Transverse colon (tissue), 4 donors: ENCODE measurements around the gene PARP3. TPM values are rescaled to one million over a fixed set of nuclear protein-coding genes. Genes with fewer than 3 reads are reported as not detected.

ENCODE experiments used
- DNase-seq: peaks from one replicate; pipeline ENCODE4 v3.0.0-alpha.2; 2019
- H3K27ac ChIP-seq, 4 donors: fragments of 200-600 bp; sonication (generic); 2 replicates each; pipeline ENCODE4 v1.5.1; 2016 to 2018; ENCODE audit warnings: inconsistent platforms in 4 of 4
- H3K27me3 ChIP-seq: fragments of 200-600 bp; sonication (generic); 2 replicates; pipeline ENCODE4 v1.5.1; 2017; ENCODE audit warnings: inconsistent platforms
- H3K36me3 ChIP-seq, 4 donors: fragments of 200-600 bp; sonication (generic); 2 replicates each; pipeline ENCODE4 v1.5.1; 2017 to 2019; ENCODE audit warnings: inconsistent platforms in 4 of 4
- H3K4me1 ChIP-seq, 4 donors: fragments of 200-600 bp; sonication (generic); 2 replicates each; pipeline ENCODE4 v1.5.1; 2017 to 2020; ENCODE audit warnings: inconsistent platforms in 4 of 4
- H3K4me3 ChIP-seq, 4 donors: fragments of 200-600 bp; sonication (generic); 1 replicate in 1 of 4; 2 replicates in 3 of 4; pipeline versions ENCODE4 v1.5.1 to v1.6.1; 2017 to 2019; ENCODE audit warnings: inconsistent platforms in 4 of 4
- H3K9me3 ChIP-seq, 2 donors: fragments of 200-600 bp; sonication (generic); 2 replicates each; pipeline ENCODE4 v1.5.1; 2017 to 2019; ENCODE audit warnings: inconsistent platforms in 2 of 2
- EP300 ChIP-seq: sonication (generic); formaldehyde crosslinking; IDR thresholded peaks from one replicate; pipeline ENCODE4 v1.6.1; 2017; ENCODE audit warnings: antibody characterized with exemption, low read depth
- POLR2A ChIP-seq: fragments of 450-650 bp; IDR thresholded peaks from one replicate; pipeline ENCODE4 v1.6.1; 2016; ENCODE audit warnings: antibody characterized with exemption, mild to moderate bottlenecking, moderate library complexity
- POLR2AphosphoS5 ChIP-seq, 3 donors: sonication (generic); formaldehyde crosslinking; IDR thresholded peaks; one replicate each; pipeline ENCODE4 v1.6.1; 2016; ENCODE audit warnings: antibody characterized with exemption in 3 of 3
- WGBS, 2 donors: methylation state at CpG; one replicate each; pipeline ENCODE4 v1.1.5; 2018; ENCODE audit warnings: low coverage in 1 of 2; 5-methylcytosine and 5-hydroxymethylcytosine counted together
- in situ Hi-C, 4 donors: fragments of 200-750 bp; cut with MboI; loops; one replicate each; pipeline versions ENCODE4 v1.15.0 to v1.15.1; 2017; ENCODE audit warnings: low sequenced_read_pairs in 3 of 4, low pct_ligation_motif_present in 1 of 4, low pct_unique_long_range_greater_than_20kb in 1 of 4
- intact Hi-C: fragments of 100-400 bp; cut with DNase I; formaldehyde crosslinking; loops from one replicate; pipeline ENCODE4 v1.15.1; 2023; ENCODE audit warnings: low total_unique reads
- total RNA-seq, 4 donors: library from RNA; depleted of rRNA; stranded (reverse); fragments of >200 nt; gene quantifications; one replicate each; pipeline ENCODE4 v1.1.0, GENCODE V29; 2016
- TF ChIP-seq, protein P1 (sequence below), 5 experiments: fragments of 200-600 bp in 3 of 5; fragments of 450-650 bp in 2 of 5; sonication (generic) in 3 of 5; IDR thresholded peaks; 1 replicate in 2 of 5; 2 replicates in 3 of 5; pipeline ENCODE4 v1.5.1; 2016 to 2017; ENCODE audit warnings: antibody characterized with exemption in 5 of 5, inconsistent platforms in 3 of 5, mild to moderate bottlenecking in 2 of 5, moderate library complexity in 1 of 5

PARP3 gene
- total RNA-seq, 4 donors from 2014 or later: 18.3 to 64.7 (median 42.1) TPM

DNA sequence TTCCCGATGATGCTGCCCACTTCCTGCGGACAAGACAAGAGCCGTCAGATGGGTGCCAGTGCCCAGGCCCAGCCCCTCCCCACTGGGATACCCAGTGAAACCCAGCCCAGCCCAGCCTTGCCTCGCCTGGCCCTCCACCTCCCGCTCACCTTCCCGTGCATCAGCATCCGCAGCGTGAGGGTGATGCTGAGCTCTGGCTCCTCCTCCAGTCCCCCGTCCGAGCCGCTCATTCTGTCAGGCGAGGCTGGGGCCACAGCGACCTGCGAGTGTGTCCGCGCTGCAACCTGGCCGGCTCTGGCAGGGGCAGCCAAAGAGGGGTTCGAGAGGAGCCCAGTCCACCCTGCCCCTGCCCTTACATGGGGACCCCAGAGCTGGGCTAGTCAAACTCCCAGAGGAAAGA is 18.8 kb downstream of the PARP3 start:
- intact Hi-C loops: no loop called here
- in situ Hi-C loops: no loop called here
- Histone ChIP-seq H3K36me3 (no peaks in the 10 kb centered on the region), H3K27me3 (peaks cover 7% of the 10 kb centered on the region), H3K9me3 (no peaks in the 10 kb centered on the region), H3K27ac (no peak overlapping the region), H3K4me1 (peaks cover 0 to 19% (median 13%) of the 10 kb centered on the region in 4 donors), H3K4me3 (no peak overlapping the region)
- whole genome bisulfite sequencing, 2 donors: 95% methylated on average over 18 of the region's 18 CpGs; no CpG with 5 or more reads in 1 of the 2 donors
- TF ChIP-seq POLR2AphosphoS5 (IDR thresholded peaks at IDR 0.05) (no peak), EP300 (no peak), POLR2A (no peak)
- TF ChIP-seq, protein P1, sequence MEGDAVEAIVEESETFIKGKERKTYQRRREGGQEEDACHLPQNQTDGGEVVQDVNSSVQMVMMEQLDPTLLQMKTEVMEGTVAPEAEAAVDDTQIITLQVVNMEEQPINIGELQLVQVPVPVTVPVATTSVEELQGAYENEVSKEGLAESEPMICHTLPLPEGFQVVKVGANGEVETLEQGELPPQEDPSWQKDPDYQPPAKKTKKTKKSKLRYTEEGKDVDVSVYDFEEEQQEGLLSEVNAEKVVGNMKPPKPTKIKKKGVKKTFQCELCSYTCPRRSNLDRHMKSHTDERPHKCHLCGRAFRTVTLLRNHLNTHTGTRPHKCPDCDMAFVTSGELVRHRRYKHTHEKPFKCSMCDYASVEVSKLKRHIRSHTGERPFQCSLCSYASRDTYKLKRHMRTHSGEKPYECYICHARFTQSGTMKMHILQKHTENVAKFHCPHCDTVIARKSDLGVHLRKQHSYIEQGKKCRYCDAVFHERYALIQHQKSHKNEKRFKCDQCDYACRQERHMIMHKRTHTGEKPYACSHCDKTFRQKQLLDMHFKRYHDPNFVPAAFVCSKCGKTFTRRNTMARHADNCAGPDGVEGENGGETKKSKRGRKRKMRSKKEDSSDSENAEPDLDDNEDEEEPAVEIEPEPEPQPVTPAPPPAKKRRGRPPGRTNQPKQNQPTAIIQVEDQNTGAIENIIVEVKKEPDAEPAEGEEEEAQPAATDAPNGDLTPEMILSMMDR (IDR thresholded peaks at IDR 0.05): no peak
- no peak for DNase-seq

DNA sequence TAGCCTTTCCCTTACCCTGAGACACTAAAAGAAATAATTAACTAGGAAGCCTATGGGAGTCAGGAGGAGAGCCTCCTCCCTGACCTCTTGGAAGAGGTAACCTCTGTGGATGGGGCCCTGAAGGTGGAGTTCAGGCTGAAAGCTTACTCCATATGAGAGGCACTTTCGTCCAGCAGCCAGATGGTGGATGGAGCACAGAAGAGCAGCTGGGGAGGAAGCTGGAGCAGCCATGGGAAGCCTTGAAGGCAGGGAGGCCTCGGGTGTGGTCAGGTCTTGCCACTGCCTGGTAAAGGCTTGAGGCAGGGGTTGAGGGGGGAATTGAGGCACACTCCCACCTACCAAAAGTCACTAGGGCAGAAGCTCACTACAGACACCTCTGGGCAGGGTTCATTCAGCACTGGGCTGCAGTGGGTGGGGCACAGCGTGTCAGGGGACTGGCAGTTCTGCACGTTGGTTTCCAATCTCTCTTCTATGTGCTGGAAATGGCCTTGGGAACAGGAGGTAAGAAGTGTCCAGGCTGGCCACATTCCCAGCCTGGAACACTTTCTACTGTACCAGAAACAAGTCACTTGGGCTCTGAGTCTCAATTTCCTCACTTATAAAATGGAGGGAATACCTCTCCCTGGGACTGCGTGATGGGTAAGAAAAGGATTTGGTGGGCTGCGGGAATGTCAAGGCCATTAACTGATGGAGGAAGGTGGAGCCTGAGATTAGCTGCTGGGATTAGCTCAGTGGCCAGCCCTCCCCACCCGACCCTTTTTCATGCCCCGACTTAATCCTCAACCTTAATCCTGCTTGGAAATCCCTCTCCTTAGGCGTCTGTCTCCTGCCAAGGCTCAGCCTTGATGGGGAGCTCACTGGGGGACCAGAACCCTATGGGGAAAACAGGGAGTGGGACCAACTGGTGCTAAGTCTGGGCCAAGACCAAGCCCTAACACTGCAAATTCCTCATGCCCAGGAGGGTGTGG is 19.7 kb downstream of the PARP3 start:
- no peak overlapping the region for H3K27ac ChIP-seq
- DNase-seq: no peak
- no peaks in the 10 kb centered on the region for H3K27me3 ChIP-seq
- TF ChIP-seq, protein P1 (IDR thresholded peaks at IDR 0.05): no peak
- TF ChIP-seq POLR2AphosphoS5 (IDR thresholded peaks at IDR 0.05) (no peak), EP300 (no peak), POLR2A (no peak)
- no peak overlapping the region for H3K4me3 ChIP-seq
- no peaks in the 10 kb centered on the region for H3K9me3 ChIP-seq
- H3K4me1 ChIP-seq: peaks cover 3 to 20% (median 14%) of the 10 kb centered on the region in 4 donors
- WGBS, 2 donors: 40 to 57% methylated on average over 1 to 9 of the region's 9 CpGs
- in situ Hi-C loops (no loop called here), intact Hi-C loops (no loop called here)
- H3K36me3 ChIP-seq: no peaks in the 10 kb centered on the region

DNA sequence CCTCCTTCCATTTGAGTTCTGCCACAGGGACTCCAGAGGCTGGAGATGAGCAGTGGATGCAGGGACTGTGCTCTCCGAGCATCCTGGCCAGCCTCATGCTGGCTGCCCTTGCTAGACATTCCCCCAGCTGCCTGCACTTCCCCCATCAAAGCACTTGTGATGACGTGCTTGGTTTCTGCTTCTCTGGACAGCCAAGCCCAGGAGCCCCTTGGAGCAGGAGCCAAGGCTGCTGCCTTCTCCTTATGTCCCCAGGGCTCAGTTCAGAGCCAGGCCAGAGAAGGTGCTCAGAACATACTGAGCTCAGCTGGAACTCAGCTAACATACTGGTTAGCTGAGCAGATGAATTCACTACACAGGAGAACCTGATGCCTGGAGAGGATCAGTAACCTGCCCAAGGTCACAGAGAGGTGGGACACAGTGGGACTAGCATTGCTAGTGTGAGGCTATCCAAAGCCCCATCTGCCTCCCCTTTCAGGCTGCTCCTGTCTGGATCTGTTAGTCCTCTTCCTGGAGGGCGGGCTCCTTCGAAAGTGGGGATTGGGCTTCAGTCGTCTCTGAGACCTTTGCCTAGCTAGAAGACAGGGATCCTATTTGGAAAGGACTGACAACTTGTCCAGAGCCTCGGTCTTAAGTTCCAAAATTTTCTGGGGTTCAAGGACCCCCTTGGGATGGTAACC is 20.8 kb downstream of the PARP3 start:
- in situ Hi-C loops (no loop called here), intact Hi-C loops (no loop called here)
- TF ChIP-seq EP300 (no peak), POLR2A (no peak), POLR2AphosphoS5 (IDR thresholded peaks at IDR 0.05) (no peak)
- TF ChIP-seq, protein P1 (IDR thresholded peaks at IDR 0.05): no peak
- no peak overlapping the region for H3K27ac ChIP-seq
- DNase-seq: no peak
- H3K36me3 ChIP-seq: no peaks in the 10 kb centered on the region
- H3K27me3 ChIP-seq: no peaks in the 10 kb centered on the region
- no peak overlapping the region for H3K4me3 ChIP-seq
- 74 to 93% methylated on average over 3 to 6 of the region's 6 CpGs for WGBS, 2 donors
- peaks cover 4 to 24% (median 17%) of the 10 kb centered on the region in 4 donors for H3K4me1 ChIP-seq
- H3K9me3 ChIP-seq: no peaks in the 10 kb centered on the region

DNA sequence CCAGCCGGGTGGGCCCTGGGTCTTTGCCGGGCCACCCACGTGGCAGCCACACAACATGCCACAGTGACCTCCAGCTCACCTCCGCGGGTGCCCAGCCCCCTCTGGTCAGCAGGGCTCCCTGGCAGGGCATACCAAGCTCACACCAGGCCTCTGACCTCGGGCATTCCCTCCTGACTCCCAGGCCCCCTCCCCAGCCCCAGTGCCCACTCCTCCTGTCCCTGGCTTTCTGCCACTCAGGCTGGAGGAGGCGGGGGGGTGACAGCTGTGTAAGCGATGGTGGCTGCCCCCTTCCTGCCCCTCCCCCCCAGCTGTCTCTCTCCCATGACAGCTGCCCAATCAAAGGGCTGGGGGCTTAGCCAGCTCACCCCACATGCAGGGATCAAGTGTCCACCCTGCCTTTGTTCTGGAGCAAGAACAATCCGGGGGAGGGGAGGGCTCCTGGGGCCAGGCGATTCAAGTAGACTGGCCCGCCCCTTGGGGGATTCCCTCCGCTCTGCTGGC is 21.8 kb downstream of the PARP3 start:
- peaks cover 9 to 32% (median 24%) of the 10 kb centered on the region in 4 donors for H3K4me1 ChIP-seq
- H3K27ac ChIP-seq: no peak overlapping the region
- 66% methylated on average over 10 of the region's 12 CpGs; no CpG with 5 or more reads in 1 of the 2 donors for WGBS, 2 donors
- H3K36me3 ChIP-seq: no peaks in the 10 kb centered on the region
- H3K27me3 ChIP-seq: no peaks in the 10 kb centered on the region
- H3K9me3 ChIP-seq: no peaks in the 10 kb centered on the region
- TF ChIP-seq, protein P1 (IDR thresholded peaks at IDR 0.05): no peak
- no peak for TF ChIP-seq POLR2A
- TF ChIP-seq EP300: no peak
- no peak for TF ChIP-seq POLR2AphosphoS5 (IDR thresholded peaks at IDR 0.05)
- intact Hi-C loops (no loop called here), in situ Hi-C loops (no loop called here)
- no peak overlapping the region for H3K4me3 ChIP-seq
- DNase-seq: no peak
